HepG2 (cell line): Measurements from ENCODE around the gene CCDC91.
"Not testable (repeated sequence)": the region's sequence is repeated elsewhere in the genome, so short reads cannot be mapped to it uniquely, and the experiment has no call there.

Experiments
- MYC ChIP-seq: sonication (generic); formaldehyde crosslinking; IDR thresholded peaks from 2 replicates; pipeline ENCODE4 v1.9.0; 2021; ENCODE audit warnings: missing genetic modification reagents, borderline replicate concordance
- ZNF616 ChIP-seq: sonication (generic); formaldehyde crosslinking; IDR thresholded peaks from 2 replicates; pipeline ENCODE4 v1.5.0; 2020; ENCODE audit warnings: low read depth, mild to moderate bottlenecking, missing genetic modification reagents

GRCh38 chr12:28379779-28380178, 189.5 kb downstream of the CCDC91 start:
- not testable (repeated sequence) for TF ChIP-seq ZNF616; MYC (CRISPR knock-in tag)
